GM19438 (cell line): ENCODE data around the gene FMOD.
"Not testable (repeated sequence)": the region's sequence is repeated elsewhere in the genome, so short reads cannot be mapped to it uniquely, and the experiment has no call there.

Source experiments
- ATAC-seq: cut with Tn5 transposase; IDR thresholded peaks from one replicate; pipeline ENCODE4 v1.9.1; 2021; ENCODE audit warnings: low read depth; ENCODE audit not compliant: unreplicated experiment

The FMOD gene

GRCh38 chr1:203326830-203327683 is 23.9 kb downstream of the FMOD start:
- peak; percentile 72 for ATAC-seq

GRCh38 chr1:203325418-203326091 is 25.4 kb downstream of the FMOD start:
- ATAC-seq: no peak

GRCh38 chr1:203325026-203325417 is 25.9 kb downstream of the FMOD start:
- no peak for ATAC-seq

- ATAC-seq: no peak
Measured at GRCh38 chr1:203324105-203325025, 26.6 kb downstream of the FMOD start.

GRCh38 chr1:203323587-203323986 is 27.3 kb downstream of the FMOD start:
- ATAC-seq: no peak

- ATAC-seq: no peak
Measured at GRCh38 chr1:203322500-203323179, 28.3 kb downstream of the FMOD start.

GRCh38 chr1:203321273-203322052 is 29.5 kb downstream of the FMOD start:
- ATAC-seq: no peak

GRCh38 chr1:203320591-203321272 is 30.2 kb downstream of the FMOD start:
- peak; percentile 75 for ATAC-seq

GRCh38 chr1:203318229-203318517 is 32.7 kb downstream of the FMOD start:
- no peak for ATAC-seq

- ATAC-seq: no peak
Measured at GRCh38 chr1:203317429-203318228, 33.3 kb downstream of the FMOD start.

- ATAC-seq: no peak
Measured at GRCh38 chr1:203316626-203317093, 34.3 kb downstream of the FMOD start.

GRCh38 chr1:203314025-203314759 is 36.7 kb downstream of the FMOD start:
- not testable (repeated sequence) for ATAC-seq

- no peak for ATAC-seq
Measured at GRCh38 chr1:203311368-203312301, 39.3 kb downstream of the FMOD start.

GRCh38 chr1:203308923-203309331 is 42.0 kb downstream of the FMOD start:
- ATAC-seq: no peak

- ATAC-seq: no peak
Measured at GRCh38 chr1:203308328-203308922, 42.5 kb downstream of the FMOD start.

- ATAC-seq: no peak
Measured at GRCh38 chr1:203307641-203308126, 43.2 kb downstream of the FMOD start.
